IMR-90 (cell line): ENCODE data around the gene RNF182.

ENCODE experiments used
- BHLHE40 ChIP-seq: fragments of 150-350 bp; IDR thresholded peaks from 2 replicates; pipeline ENCODE4 v1.6.1; 2016; ENCODE audit warnings: mild to moderate bottlenecking, low read depth, low read length
- CEBPB ChIP-seq: IDR thresholded peaks from 2 replicates; pipeline ENCODE4 v1.6.1; 2012; ENCODE audit warnings: low read depth, low read length, improper control_type of control experiment
- CHD1 ChIP-seq: IDR thresholded peaks from 2 replicates; pipeline ENCODE4 v1.6.1; 2012; ENCODE audit warnings: low read depth, low read length, improper control_type of control experiment
- FOS ChIP-seq: fragments of 150-350 bp; IDR thresholded peaks from 2 replicates; pipeline ENCODE4 v1.6.1; 2016; ENCODE audit warnings: low read depth, low read length
- MAFK ChIP-seq: IDR thresholded peaks from 2 replicates; pipeline ENCODE4 v1.6.1; 2012; ENCODE audit warnings: low read depth, low read length, improper control_type of control experiment
- MXI1 ChIP-seq: IDR thresholded peaks from 2 replicates; pipeline ENCODE4 v1.6.1; 2012; ENCODE audit warnings: low read depth, mild to moderate bottlenecking, low read length, moderate library complexity, borderline replicate concordance
- NFE2L2 ChIP-seq: fragments of 150-350 bp; IDR thresholded peaks from 2 replicates; pipeline ENCODE4 v1.6.1; 2016; ENCODE audit warnings: low read depth, mild to moderate bottlenecking, low read length
- POLR2A ChIP-seq: IDR thresholded peaks from 2 replicates; pipeline ENCODE4 v1.6.1; 2012; ENCODE audit warnings: mild to moderate bottlenecking, low read depth, low read length
- RAD21 ChIP-seq: IDR thresholded peaks from 2 replicates; pipeline ENCODE4 v1.6.1; 2012; ENCODE audit warnings: low read length, improper control_type of control experiment
- RCOR1 ChIP-seq: IDR thresholded peaks from 2 replicates; pipeline ENCODE4 v1.6.1; 2012; ENCODE audit warnings: mild to moderate bottlenecking, low read length, improper control_type of control experiment; ENCODE audit not compliant: insufficient replicate concordance
- RFX5 ChIP-seq: IDR thresholded peaks from 2 replicates; pipeline ENCODE4 v1.8.0; 2012; ENCODE audit warnings: low read depth, mild to moderate bottlenecking, low read length, moderate library complexity
- SMC3 ChIP-seq: fragments of 150-350 bp; IDR thresholded peaks from 2 replicates; pipeline ENCODE4 v1.6.1; 2016; ENCODE audit warnings: low read depth, mild to moderate bottlenecking, antibody characterized with exemption, low read length, moderate library complexity
- TF ChIP-seq, protein P1 (sequence below): conservative IDR thresholded peaks from 2 replicates; pipeline ENCODE4 v1.5.1; 2012; ENCODE audit warnings: mild to moderate bottlenecking, low read depth, low read length, improper control_type of control experiment
- TF ChIP-seq, protein P2 (sequence below): fragments of 150-350 bp; IDR thresholded peaks from 2 replicates; pipeline ENCODE4 v1.6.1; 2017; ENCODE audit warnings: mild to moderate bottlenecking, antibody characterized with exemption, low read length, low read depth

DNA sequence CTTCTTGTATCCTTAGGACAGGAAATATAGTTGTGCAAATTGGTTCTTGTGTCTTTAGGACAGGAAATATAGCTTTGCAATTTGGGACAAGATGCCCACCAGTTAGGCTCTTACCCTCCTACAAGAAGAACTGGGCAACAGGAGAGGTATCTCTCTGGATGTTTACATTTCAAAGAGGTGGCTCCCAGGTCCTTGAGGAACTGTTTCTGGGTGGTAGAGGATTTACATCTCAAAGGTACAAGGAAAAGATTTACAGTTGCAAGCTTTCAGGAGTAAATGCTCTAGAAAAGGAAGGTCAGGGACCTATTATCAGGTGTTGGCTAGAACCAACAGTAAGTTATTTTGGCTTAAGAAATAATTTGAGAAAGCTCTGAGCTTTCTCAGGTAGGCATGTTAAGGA, 19.2 kb downstream of the RNF182 start:
- TF ChIP-seq, protein P1, sequence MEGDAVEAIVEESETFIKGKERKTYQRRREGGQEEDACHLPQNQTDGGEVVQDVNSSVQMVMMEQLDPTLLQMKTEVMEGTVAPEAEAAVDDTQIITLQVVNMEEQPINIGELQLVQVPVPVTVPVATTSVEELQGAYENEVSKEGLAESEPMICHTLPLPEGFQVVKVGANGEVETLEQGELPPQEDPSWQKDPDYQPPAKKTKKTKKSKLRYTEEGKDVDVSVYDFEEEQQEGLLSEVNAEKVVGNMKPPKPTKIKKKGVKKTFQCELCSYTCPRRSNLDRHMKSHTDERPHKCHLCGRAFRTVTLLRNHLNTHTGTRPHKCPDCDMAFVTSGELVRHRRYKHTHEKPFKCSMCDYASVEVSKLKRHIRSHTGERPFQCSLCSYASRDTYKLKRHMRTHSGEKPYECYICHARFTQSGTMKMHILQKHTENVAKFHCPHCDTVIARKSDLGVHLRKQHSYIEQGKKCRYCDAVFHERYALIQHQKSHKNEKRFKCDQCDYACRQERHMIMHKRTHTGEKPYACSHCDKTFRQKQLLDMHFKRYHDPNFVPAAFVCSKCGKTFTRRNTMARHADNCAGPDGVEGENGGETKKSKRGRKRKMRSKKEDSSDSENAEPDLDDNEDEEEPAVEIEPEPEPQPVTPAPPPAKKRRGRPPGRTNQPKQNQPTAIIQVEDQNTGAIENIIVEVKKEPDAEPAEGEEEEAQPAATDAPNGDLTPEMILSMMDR: no peak
- no peak for TF ChIP-seq RAD21
- no peak for TF ChIP-seq RFX5
- TF ChIP-seq POLR2A: no peak
- no peak for TF ChIP-seq SMC3
- TF ChIP-seq RCOR1: no peak
- TF ChIP-seq, protein P2, sequence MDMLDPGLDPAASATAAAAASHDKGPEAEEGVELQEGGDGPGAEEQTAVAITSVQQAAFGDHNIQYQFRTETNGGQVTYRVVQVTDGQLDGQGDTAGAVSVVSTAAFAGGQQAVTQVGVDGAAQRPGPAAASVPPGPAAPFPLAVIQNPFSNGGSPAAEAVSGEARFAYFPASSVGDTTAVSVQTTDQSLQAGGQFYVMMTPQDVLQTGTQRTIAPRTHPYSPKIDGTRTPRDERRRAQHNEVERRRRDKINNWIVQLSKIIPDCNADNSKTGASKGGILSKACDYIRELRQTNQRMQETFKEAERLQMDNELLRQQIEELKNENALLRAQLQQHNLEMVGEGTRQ: no peak
- TF ChIP-seq FOS: no peak
- no peak for TF ChIP-seq CEBPB
- TF ChIP-seq MXI1: no peak
- no peak for TF ChIP-seq NFE2L2
- no peak for TF ChIP-seq BHLHE40
- no peak for TF ChIP-seq MAFK
- TF ChIP-seq CHD1: no peak
